Esophagus squamous epithelium (tissue), 4 donors: ENCODE measurements around the gene CRYAA.

ENCODE experiments used
- CTCF ChIP-seq, 6 experiments: fragments of 450-650 bp in 4 of 6; fragments of 200-600 bp in 2 of 6; sonication (generic) in 2 of 6; IDR thresholded peaks; one replicate each; pipeline ENCODE4 v1.5.1; 2016 to 2019; ENCODE audit warnings: antibody characterized with exemption in 6 of 6, mild to moderate bottlenecking in 4 of 6, moderate library complexity in 4 of 6
- POLR2A ChIP-seq, 4 donors: fragments of 450-650 bp; IDR thresholded peaks; one replicate each; pipeline ENCODE4 v1.6.1; 2017; ENCODE audit warnings: antibody characterized with exemption in 4 of 4, mild to moderate bottlenecking in 4 of 4, moderate library complexity in 3 of 4

DNA sequence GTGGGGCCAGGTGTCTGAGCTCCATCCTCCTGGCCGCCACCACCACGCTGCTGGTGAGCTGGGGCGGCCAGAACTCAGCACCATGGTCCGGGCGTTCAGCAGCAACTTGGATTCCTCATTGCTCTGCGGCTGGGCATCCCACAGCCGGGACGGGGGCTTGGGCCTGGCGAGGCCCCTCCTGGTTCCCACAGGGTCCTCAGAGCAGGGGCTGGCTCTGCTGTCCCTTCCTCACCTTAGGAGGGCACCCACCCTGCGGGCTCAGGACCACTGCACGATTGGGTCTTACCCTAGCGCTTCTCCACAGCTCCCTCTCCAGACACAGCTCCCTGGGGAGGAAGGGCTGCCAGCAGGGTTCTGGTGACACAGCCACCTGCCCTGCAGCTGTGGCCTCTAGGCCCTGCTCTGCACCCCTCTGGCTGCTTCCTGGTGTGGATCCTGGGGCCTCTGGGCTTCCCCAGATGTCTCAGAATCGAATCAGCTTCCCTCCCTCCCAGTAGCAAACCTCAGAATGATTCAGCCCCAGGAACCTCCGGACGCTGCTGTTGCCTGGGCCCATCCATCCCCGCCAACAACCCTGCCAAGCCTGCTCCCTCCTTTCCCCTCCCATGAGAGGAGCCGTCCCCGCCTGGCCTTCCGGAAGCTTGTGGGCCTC lies 25.0 kb downstream of the CRYAA start:
- TF ChIP-seq CTCF (IDR thresholded peaks at IDR 0.05) (no peak), POLR2A (IDR thresholded peaks at IDR 0.05) (no peak)
